Measurements from ENCODE around the gene OPRL1.

Gene OPRL1

GRCh38 chr20:64053841-64054661 is 25.8 kb upstream of the OPRL1 start:
- H3K4me3 ChIP-seq (ENCODE audit: low read depth, low read length) = no peak overlapping the region
- DNase-seq (ENCODE audit: low read depth) = no peak

GRCh38 chr20:64055396-64055892 is 24.4 kb upstream of the OPRL1 start:
- no peak for DNase-seq (ENCODE audit: low read depth)
- H3K4me3 ChIP-seq (ENCODE audit: low read depth, low read length) = no peak overlapping the region

- DNase-seq (ENCODE audit: low read depth) = no peak
- no peak overlapping the region for H3K4me3 ChIP-seq (ENCODE audit: low read depth, low read length)
Measured at GRCh38 chr20:64055893-64056638, 23.8 kb upstream of the OPRL1 start.

DNA sequence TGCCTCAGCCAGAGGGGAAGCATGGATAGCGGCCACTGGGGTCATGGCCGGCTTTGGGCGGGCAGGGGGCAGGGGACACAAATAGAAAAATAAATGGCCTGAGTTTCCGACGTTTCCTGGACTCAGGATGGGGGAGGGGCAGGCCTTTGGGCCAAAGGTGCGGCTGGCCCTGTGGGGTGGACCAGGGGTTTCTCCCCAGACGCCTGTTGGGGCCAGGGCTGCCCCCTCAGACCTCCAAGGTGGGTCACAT is 23.3 kb upstream of the OPRL1 start:
- no peak for DNase-seq (ENCODE audit: low read depth)
- no peak overlapping the region for H3K4me3 ChIP-seq (ENCODE audit: low read depth, low read length)

- no peak overlapping the region for H3K4me3 ChIP-seq (ENCODE audit: low read depth, low read length)
- DNase-seq (ENCODE audit: low read depth) = no peak
Measured at GRCh38 chr20:64056889-64057627, 22.8 kb upstream of the OPRL1 start.

DNA sequence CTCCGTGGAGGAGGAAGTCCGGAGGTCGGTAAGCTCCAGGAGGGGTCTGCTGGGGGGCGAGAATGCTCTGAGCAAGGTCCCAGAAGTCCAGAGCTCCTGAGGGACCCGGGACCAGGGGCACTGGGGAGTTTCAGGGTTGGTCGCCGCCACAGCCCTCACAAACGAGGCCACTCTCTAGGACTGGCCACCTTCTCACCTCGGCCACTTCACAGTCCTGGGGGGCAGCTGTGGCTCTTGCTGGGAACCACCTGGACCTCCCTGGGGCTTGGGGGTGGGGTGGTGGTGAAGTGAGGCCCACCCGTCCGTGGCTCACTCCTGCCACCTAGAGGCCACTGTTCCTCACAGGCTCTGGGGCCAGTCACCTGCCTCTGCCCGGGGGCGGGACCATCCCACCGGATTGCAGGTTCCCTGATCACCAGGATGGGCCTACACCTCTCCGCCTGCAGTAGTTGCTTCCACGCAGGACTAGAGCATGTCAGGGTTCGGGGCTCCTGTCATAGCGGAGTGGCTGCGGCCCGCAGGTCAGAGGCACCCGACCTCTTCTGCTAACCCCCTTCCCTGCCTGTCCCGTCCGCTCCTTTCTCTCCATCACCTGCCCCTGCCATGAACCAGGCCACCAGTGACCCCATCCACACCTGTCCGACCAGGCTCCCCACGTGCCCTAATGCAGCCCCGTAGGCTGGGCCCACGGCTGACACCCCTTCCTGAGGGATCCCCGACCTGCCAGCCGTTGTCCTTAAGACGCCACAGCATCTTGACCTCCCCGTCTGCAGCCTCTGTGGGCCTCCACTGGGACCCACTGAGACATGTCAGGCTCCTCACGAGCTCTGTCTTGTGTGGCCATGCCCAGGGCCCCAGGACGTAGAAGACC is 22.0 kb upstream of the OPRL1 start:
- no peak for DNase-seq (ENCODE audit: low read depth)
- no peak overlapping the region for H3K4me3 ChIP-seq (ENCODE audit: low read depth, low read length)

- H3K4me3 ChIP-seq (ENCODE audit: low read depth, low read length) = no peak overlapping the region
- no peak for DNase-seq (ENCODE audit: low read depth)
Measured at GRCh38 chr20:64058536-64058935, 21.3 kb upstream of the OPRL1 start.

- peak overlapping the region; percentile 89 for H3K4me3 ChIP-seq (ENCODE audit: low read depth, low read length)
- DNase-seq (ENCODE audit: low read depth) = no peak
Measured at GRCh38 chr20:64062276-64062595, 17.6 kb upstream of the OPRL1 start.

DNA sequence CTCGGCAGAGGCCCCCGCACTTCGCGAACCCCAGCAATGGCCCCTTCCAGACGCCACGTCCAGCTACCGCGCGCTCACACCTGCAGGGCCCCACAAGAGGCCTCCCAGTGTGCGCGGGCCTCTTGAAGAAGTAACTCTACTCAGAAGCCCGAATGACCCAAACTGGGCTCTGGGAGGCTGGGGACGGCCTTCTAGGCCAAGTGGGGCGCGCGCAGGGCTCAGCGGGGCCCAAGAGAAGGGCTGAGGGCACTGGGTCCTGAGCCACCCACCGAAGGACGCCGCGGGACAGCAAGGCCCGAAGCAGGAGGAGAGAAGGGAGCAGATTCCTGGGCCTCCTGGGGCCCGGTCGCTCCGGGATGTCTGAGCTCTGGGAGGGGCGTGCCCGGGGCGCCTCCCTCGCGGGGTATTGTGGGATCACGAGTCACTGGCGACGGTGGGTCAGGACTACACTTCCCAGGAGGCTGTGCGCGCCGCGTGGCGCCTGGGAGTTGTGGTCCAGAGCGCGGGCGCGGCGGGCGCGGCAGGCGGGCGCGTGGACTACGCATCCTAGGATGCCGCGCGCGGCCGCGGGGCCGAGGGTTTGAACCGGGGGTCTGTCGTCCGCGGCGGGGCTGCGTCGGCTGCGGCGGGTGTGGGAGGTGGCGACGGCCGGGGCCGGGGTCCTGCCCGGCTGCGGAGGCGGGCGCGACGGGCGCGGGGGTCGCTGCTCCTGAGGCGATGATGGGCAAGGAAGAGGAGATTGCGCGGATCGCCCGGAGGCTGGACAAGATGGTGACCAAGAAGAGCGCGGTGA is 17.1 kb upstream of the OPRL1 start, which contains the start of gene TCEA2:
TCEA2 (plus strand) TSS at position 603 of the 793 bp plus-strand sequence; CDS start at position 718, 115 bp downstream.
- H3K4me3 ChIP-seq (ENCODE audit: low read depth, low read length) = peak within 1 kb of the TSS; percentile 89
- DNase-seq (ENCODE audit: low read depth) = peak; percentile 84

GRCh38 chr20:64063389-64064144 is 16.3 kb upstream of the OPRL1 start:
- H3K4me3 ChIP-seq (ENCODE audit: low read depth, low read length) = peak overlapping the region; percentile 89
- DNase-seq (ENCODE audit: low read depth) = no peak

DNA sequence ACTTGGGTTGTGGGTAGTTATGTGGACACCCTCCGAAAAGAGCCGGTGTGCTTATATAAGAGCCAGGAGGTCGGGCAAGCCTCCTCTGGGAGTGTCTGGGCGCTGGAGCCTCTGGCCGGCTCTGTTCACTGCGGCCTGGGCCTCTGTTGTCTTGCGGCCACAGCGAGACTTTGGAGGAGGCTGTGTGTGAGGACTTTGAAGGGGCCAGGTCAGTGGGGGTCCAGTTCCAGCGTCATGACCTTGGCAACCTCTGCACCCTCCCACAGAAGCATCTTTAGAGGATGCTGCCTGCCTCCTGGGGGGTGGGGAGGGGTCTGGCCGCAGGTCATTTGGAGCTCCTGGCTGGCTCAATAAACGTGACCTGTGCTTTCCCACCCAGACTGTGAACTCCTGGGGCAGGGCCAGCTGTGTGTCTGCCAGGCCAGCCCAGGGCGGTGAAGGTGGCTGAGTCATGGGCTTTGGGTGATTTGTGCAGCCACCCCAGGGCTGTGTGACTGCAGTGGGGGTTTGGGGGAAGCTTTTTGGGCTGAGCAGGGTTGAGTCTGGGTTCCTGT is 15.7 kb upstream of the OPRL1 start:
- H3K4me3 ChIP-seq (ENCODE audit: low read depth, low read length) = peak overlapping the region; percentile 89
- DNase-seq (ENCODE audit: low read depth) = no peak

- DNase-seq (ENCODE audit: low read depth) = no peak
- H3K4me3 ChIP-seq (ENCODE audit: low read depth, low read length) = no peak overlapping the region
Measured at GRCh38 chr20:64065062-64065973, 14.6 kb upstream of the OPRL1 start.

DNA sequence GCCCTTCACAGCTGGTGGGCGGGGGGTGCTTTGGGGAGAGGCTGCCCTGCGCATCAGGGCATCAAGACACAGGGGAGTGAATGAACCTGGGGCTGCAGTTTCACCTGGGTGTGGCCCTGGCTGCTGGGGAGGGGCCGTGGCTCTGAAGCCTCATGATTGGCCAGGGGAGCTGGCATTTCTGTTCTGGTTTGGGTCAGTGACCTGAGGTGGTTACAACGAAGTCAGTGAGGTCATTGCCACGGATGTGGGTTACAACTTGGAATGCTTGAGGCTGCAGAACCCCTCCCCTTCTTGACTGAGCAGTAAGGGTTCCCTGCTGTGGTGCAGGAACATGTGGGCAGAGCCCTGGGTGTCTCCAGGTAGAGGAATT is 13.9 kb upstream of the OPRL1 start:
- DNase-seq (ENCODE audit: low read depth) = no peak

GRCh38 chr20:64067005-64067632 is 12.8 kb upstream of the OPRL1 start:
- no peak for DNase-seq (ENCODE audit: low read depth)
- no peak overlapping the region for H3K4me3 ChIP-seq (ENCODE audit: low read depth, low read length)

More for the DNA sequence above, 13.9 kb upstream of the OPRL1 start:
- no peak overlapping the region for H3K4me3 ChIP-seq (ENCODE audit: low read depth, low read length)

DNA sequence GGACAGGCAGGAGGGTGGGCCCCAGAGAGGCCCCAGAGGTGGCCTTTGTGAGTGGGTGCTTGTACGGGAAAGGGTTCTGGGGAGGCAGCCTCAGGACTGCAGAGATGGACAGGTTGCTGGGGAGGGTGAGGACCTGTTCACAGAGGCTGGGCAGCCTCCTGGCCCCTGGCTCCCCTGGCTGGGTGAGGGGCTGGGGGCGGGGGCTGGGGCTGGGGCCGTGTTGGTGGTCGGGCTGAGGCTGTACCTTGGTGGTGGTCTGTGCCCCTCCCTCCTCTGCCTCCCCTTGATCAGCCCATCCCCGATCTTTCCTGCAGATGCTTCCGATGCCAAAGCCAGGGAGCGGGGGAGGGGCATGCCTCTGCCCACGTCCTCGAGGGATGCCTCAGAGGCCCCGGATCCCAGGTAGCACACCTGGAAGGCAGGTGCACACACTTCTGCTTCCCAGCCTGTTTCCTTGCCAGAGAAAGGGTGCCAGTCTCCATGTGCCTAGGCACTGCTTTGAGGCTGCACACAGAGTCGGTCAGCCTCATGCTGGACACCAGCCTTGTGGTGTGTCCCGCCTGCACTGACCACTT is 12.1 kb upstream of the OPRL1 start:
- DNase-seq (ENCODE audit: low read depth) = no peak
- H3K4me3 ChIP-seq (ENCODE audit: low read depth, low read length) = no peak overlapping the region

Measured in skeletal muscle cell (primary cell).